NCI-H1436 treated with DMSO at 0.1 percent for 48 hours (cell line): ENCODE results near the gene POP4.

Source experiments
- DNase-seq: peaks from one replicate; lab custom pipeline; 2025; lab: John Stamatoyannopoulos, UW

The POP4 gene

DNA sequence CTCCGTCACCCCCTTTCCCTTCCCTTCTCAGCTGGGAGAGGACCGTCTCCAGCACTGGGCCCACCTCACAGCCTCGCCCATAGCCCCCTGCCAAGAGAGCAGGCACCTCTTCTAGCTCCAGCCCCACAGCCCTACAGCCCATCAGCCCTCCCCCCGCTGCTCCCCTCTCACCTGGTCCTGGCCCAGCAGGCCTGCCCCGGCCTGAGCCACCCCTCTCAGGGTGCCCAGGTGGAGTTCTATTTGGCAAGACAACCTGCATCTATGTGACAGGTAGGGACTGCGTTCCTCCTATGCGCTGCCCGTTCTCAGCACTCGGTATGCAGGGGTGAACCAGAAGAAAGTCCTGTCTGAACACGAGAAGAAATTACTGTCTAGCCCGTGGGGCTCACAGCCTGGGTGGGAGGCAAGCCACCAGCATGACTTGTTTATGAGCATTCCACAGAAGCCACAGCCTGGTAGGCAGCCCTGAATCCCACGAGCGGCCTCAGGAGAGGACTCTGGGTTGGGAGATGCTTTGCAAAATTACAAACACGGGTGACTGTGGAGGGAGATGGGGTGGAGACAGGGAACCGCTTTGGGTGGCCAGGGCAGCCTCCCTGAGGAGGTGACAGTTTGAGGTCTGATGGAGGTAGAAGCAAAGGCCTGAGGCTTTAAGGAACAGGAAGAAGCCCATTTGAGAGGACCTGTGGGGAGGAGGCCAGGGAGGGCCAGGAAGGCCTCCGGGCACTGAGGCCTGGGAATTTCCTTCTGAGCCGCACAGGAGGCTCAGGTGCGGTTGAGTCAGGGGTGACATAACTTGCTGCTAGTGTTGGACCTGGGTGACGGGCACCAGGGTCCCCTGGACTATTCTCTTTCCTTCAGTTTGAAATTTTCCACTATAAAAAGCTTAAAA is 58.0 kb downstream of the POP4 start:
- DNase-seq: no peak

DNA sequence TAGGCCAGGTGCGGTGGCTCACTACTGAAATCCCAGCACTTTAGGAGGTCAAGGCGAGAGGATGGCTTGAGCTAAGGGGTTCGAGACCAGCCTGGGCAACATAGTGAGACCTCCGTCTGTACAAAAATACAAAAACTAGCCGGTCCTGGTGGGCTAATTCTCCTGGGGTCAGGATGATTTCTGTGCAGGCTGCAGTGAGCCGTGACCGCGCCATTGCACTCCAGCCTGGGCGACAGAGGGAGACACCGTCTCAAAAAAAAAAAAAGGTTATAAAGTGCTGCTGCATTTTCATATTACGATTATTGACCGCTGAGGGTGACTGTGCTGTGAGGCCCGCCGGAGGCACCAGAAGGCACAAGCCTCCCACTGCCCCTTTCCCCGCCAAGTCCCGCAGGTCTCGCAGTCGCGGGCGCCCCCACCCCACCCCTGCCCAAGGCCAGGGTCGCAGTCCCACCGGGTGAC is 58.7 kb downstream of the POP4 start:
- no peak for DNase-seq

DNA sequence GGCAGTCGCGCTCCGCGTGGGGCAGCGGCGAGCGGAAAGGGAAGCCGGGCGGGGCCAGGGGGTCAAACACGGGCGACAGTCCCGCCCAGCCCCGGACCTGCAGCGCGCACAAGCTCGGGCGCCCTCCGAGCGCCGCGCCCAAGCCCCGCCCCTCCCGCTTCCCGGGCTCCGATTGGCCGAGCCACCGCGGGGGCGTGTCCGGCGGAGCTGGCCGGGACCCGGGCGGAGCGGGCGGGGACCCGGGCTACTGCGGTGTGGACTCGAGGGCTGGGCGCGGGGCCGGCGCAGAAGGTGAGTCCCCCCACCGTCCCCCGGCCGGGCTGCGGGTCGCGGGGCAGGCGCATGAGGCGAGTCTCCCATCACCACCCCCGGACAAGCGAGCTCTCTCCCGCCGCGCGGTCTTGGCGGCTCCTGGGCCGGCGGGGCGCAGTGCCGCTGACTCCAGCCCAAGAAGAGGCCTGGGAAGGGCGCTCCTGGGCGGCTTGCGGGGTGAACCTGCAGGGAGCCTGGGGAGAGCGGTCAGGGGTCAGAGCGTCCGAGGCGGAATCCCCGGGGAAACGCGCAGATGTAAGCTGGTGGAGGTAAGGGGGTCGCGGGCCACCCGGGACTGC is 59.2 kb downstream of the POP4 start, which contains the start of gene PLEKHF1:
Gene PLEKHF1 (plus strand): TSS at position 247 of the 611 bp plus-strand sequence. CDS start 8,379 bp downstream, outside the sequence.
- no peak for DNase-seq

DNA sequence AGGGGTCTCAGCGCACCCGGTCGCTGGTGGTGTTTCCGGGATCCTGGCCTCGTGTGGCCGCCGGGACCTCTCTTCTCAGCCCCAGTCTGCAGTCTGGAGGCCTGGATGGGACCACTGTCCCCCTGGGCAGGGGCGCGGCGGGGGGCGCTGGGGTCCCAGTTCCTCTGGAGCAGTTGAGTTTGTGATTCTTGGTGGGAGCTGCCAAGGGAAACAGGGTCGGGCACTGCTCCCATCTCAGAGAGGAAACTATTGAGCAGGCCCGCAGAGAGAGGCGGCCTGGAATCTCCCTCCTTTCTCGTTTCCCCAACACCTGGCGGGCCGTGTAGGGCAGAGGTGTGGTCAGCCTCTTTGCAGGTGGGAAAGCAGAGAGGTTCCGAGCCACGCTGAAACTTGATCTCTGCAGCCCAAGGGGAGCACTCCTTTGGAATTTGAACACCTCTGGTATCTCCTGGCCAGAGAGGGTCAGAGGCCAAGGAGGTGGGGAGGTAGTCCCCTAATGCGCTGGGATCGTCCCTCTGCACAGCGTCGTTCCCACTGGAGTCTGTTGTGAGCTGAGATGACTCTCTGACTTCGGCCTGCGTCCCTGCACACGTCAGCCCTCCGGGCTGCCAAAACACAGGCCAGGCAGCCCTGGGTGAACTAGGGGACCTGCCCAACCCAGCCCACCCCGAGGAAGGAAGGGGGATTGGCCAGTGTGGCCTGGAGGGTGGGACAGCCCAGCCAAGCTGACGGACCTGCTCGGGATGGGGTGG is 59.9 kb downstream of the POP4 start:
- no peak for DNase-seq
